ENCODE measurements around the gene ZDHHC14. TPM values are rescaled to one million over a fixed set of nuclear protein-coding genes. Genes with fewer than 3 reads are reported as not detected.
"Not testable (repeated sequence)": the region's sequence is repeated elsewhere in the genome, so short reads cannot be mapped to it uniquely, and the experiment has no call there.

The ZDHHC14 gene
- total RNA-seq, 1 experiment from 2014 or later = 5.9 TPM

- Histone ChIP-seq H3K4me3 (no peak overlapping the region), H3K9me3 (replicated peaks) (peaks cover 2% of the 10 kb centered on the region; the same call in 1 of the 2 replicates), H3K27ac (no peak overlapping the region), H3K36me3 (no peaks in the 10 kb centered on the region; the same call in 1 of the 2 replicates), H3K4me1 (no peaks in the 10 kb centered on the region), H3K27me3 (no peaks in the 10 kb centered on the region)
- no peak for DNase-seq
These were observed 5.5 kb downstream of the ZDHHC14 start for GRCh38 chr6:157386454-157386853.

DNA sequence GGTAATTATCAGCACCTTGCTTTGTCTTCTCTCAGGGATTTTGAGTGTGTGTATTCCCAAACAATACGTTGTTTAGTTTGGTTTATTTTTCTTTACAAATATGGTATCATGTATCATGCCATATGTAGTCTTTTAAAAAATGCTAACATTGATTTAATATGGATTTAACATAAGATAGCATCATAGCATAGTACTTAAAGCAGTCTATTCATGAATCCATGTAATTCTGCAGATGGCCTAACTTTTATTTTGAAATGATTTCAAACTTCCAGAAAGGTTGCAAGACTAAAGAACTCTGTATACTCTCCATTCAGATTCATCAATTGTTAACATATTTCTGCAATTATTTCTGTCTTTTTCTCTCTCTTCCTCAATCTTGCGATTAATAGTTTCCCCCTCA, 7.9 kb downstream of the ZDHHC14 start:
- H3K27me3 ChIP-seq = no peaks in the 10 kb centered on the region
- no peak for DNase-seq
- H3K9me3 ChIP-seq (replicated peaks) = peaks cover 2% of the 10 kb centered on the region; the same call in 1 of the 2 replicates
- H3K4me3 ChIP-seq = no peak overlapping the region
- no peaks in the 10 kb centered on the region for H3K4me1 ChIP-seq
- H3K27ac ChIP-seq = no peak overlapping the region
- H3K36me3 ChIP-seq = no peaks in the 10 kb centered on the region; the same call in 1 of the 2 replicates

- Histone ChIP-seq H3K4me1 (no peaks in the 10 kb centered on the region), H3K27me3 (no peaks in the 10 kb centered on the region), H3K36me3 (no peaks in the 10 kb centered on the region; the same call in 1 of the 2 replicates), H3K9me3 (replicated peaks) (peaks cover 2% of the 10 kb centered on the region; the same call in 1 of the 2 replicates), H3K27ac (no peak overlapping the region), H3K4me3 (no peak overlapping the region)
- DNase-seq = no peak
These were observed 9.5 kb downstream of the ZDHHC14 start for GRCh38 chr6:157390273-157391060.

DNA sequence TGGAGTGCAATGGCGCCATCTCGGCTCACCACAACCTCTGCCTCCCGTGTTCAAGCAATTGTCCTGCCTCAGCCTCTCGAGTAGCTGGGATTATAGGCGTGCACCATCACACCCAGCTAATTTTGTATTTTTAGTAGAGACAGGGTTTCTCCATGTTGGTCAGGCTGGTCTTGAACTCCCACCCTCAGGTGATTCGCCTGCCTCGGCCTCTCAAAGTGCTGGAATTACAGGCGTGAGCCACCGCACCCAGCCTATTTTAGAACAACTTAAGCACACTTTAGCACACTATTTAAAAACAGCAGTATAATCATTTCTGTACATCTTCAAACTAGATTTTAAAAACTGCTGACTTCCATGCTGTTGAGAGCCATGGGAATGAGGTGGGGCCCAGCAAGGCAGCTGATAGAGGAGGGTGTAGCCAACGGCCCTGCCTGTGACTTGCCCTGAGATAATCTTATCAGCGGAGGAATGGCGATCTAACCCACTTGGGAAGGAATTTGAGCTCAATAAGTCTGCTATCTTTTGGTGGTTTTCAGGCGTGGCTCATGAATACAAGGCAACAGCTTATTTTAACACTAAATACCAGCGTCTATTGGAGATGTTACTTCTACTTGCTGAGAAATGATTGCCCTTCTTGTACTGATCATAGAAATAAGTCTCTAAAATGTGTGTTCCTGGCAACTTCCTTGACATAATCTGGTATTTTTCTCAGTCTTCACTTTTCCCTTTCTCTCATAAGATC, 12.1 kb downstream of the ZDHHC14 start:
- Histone ChIP-seq H3K36me3 (no peaks in the 10 kb centered on the region), H3K27ac (no peak overlapping the region), H3K9me3 (replicated peaks) (peaks cover 2% of the 10 kb centered on the region; the same call in 1 of the 2 replicates), H3K4me1 (no peaks in the 10 kb centered on the region), H3K27me3 (no peaks in the 10 kb centered on the region), H3K4me3 (no peak overlapping the region)
- DNase-seq = no peak

GRCh38 chr6:157393669-157394327, 12.8 kb downstream of the ZDHHC14 start:
- no peak overlapping the region for H3K27ac ChIP-seq
- no peaks in the 10 kb centered on the region for H3K36me3 ChIP-seq
- no peaks in the 10 kb centered on the region for H3K27me3 ChIP-seq
- no peak overlapping the region for H3K4me3 ChIP-seq
- H3K4me1 ChIP-seq = no peaks in the 10 kb centered on the region
- H3K9me3 ChIP-seq (replicated peaks) = peaks cover 2% of the 10 kb centered on the region; the same call in 1 of the 2 replicates
- no peak for DNase-seq

GRCh38 chr6:157395199-157395598, 14.2 kb downstream of the ZDHHC14 start:
- not testable (repeated sequence) for H3K27ac ChIP-seq; H3K36me3 ChIP-seq; H3K4me3 ChIP-seq; DNase-seq; H3K4me1 ChIP-seq; H3K9me3 ChIP-seq (replicated peaks); H3K27me3 ChIP-seq

DNA sequence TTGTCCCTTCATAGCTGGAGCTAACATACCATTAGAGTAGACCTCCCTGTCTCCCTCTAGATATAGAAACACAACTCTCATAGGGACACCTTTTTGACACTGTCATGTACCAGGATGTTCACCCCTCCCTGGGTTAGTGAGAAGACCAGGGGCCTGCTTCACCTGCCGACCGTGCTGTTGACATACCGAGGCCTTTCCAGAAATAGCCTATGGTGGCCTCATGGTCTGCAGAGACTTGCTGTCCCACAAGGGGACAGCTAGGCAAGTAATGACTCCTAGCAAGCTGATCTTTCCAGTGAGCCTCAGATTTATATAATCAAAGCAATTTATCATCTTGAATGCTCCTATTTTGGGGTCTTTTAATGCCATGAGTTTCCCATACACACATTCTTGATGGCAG, 15.0 kb downstream of the ZDHHC14 start:
- no peaks in the 10 kb centered on the region for H3K4me1 ChIP-seq
- H3K27ac ChIP-seq = no peak overlapping the region
- H3K4me3 ChIP-seq = no peak overlapping the region
- H3K9me3 ChIP-seq (replicated peaks) = no peaks in the 10 kb centered on the region
- H3K36me3 ChIP-seq = no peaks in the 10 kb centered on the region
- no peak for DNase-seq
- no peaks in the 10 kb centered on the region for H3K27me3 ChIP-seq

DNA sequence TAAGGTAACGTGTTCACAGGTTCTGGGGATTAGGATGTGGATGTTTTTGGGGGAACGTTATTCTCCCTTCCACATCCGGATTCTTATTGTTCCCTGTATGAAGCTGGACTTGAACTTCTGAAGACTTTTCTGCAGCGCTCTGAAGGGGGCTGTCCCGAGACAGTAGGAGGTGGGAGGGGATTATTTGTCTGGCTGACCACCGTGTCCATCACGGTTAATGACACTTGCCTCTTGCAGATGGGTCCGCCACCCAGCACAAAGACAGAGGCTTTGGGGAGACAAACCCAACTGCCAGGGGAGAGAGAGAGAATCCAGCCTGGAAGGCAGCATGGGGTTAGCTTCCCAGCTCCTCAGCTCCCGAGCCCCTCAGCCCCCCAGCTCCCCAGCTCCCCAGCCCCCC, 16.7 kb downstream of the ZDHHC14 start:
- Histone ChIP-seq H3K36me3 (no peaks in the 10 kb centered on the region), H3K4me1 (no peaks in the 10 kb centered on the region), H3K9me3 (replicated peaks) (no peaks in the 10 kb centered on the region), H3K4me3 (no peak overlapping the region), H3K27ac (no peak overlapping the region), H3K27me3 (no peaks in the 10 kb centered on the region)
- no peak for DNase-seq

- no peak for DNase-seq
- no peaks in the 10 kb centered on the region for H3K27me3 ChIP-seq
These were observed 17.2 kb downstream of the ZDHHC14 start for GRCh38 chr6:157398151-157398550.

GRCh38 chr6:157400676-157401075, 19.7 kb downstream of the ZDHHC14 start:
- H3K27ac ChIP-seq = no peak overlapping the region
- H3K27me3 ChIP-seq = no peaks in the 10 kb centered on the region
- H3K9me3 ChIP-seq (replicated peaks) = no peaks in the 10 kb centered on the region
- no peaks in the 10 kb centered on the region; the same call in 1 of the 2 replicates for H3K36me3 ChIP-seq
- no peak overlapping the region for H3K4me3 ChIP-seq
- no peaks in the 10 kb centered on the region for H3K4me1 ChIP-seq
- DNase-seq = no peak

More at GRCh38 chr6:157398151-157398550, 17.2 kb downstream of the ZDHHC14 start:
- Histone ChIP-seq H3K4me3 (no peak overlapping the region), H3K4me1 (no peaks in the 10 kb centered on the region), H3K36me3 (no peaks in the 10 kb centered on the region; the same call in 1 of the 2 replicates), H3K27ac (no peak overlapping the region), H3K9me3 (replicated peaks) (no peaks in the 10 kb centered on the region)

- H3K4me1 ChIP-seq = no peaks in the 10 kb centered on the region
- H3K27ac ChIP-seq = no peak overlapping the region
- DNase-seq = no peak
- H3K9me3 ChIP-seq (replicated peaks) = no peaks in the 10 kb centered on the region
- no peaks in the 10 kb centered on the region for H3K27me3 ChIP-seq
- no peak overlapping the region for H3K4me3 ChIP-seq
- no peaks in the 10 kb centered on the region; the same call in 1 of the 2 replicates for H3K36me3 ChIP-seq
These were observed 20.8 kb downstream of the ZDHHC14 start for GRCh38 chr6:157401734-157402338.

GRCh38 chr6:157402996-157403685, 22.2 kb downstream of the ZDHHC14 start:
- no peaks in the 10 kb centered on the region; the same call in 1 of the 2 replicates for H3K36me3 ChIP-seq
- no peak for DNase-seq
- no peaks in the 10 kb centered on the region for H3K9me3 ChIP-seq (replicated peaks)
- no peaks in the 10 kb centered on the region for H3K27me3 ChIP-seq
- no peak overlapping the region for H3K27ac ChIP-seq
- no peaks in the 10 kb centered on the region for H3K4me1 ChIP-seq
- H3K4me3 ChIP-seq = no peak overlapping the region

DNA sequence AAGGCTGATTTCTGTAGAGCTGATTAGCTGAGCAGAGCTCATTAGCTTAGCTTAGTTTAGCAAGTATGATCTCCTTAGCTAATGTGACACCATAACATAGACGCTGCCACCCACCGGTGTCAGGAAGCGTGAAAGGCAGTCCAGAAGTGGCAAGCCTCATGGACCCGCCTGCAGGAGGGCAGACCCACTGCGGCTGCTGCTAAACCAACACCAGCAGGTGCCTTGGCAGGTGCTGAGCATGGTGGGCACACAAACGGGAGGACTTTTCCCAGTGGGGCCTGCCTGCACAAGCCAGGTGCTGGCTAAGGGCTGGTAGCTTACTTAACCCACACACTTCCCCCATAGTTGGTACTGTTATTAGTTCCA, 22.7 kb downstream of the ZDHHC14 start:
- DNase-seq = no peak
- Histone ChIP-seq H3K27me3 (no peaks in the 10 kb centered on the region), H3K36me3 (no peaks in the 10 kb centered on the region; the same call in 1 of the 2 replicates), H3K4me1 (no peaks in the 10 kb centered on the region), H3K9me3 (replicated peaks) (no peaks in the 10 kb centered on the region), H3K27ac (no peak overlapping the region), H3K4me3 (no peak overlapping the region)

DNA sequence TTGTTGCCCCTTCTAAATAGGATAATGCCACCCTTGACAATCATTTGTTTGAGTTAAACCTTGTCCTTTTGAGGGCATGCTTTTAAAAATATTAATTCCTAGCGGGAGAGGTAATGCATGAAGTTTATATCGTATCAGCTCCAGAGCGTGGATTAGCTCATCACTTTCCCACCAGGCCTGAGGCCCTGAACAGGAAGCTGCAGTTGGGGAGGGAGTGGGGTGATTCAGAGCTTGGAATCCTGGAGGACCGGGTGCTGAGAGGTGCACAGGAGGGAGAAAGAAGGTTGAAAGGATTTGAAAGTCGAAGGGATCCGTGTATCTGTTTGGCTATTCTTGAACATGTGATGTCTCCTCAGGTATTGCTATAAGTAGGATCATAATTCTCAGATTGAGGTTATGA, 25.0 kb downstream of the ZDHHC14 start:
- no peak for DNase-seq
- Histone ChIP-seq H3K4me1 (no peaks in the 10 kb centered on the region), H3K9me3 (replicated peaks) (no peaks in the 10 kb centered on the region)

More for the DNA sequence above, 25.0 kb downstream of the ZDHHC14 start:
- Histone ChIP-seq H3K36me3 (no peaks in the 10 kb centered on the region; the same call in 1 of the 2 replicates), H3K27ac (no peak overlapping the region), H3K27me3 (no peaks in the 10 kb centered on the region), H3K4me3 (no peak overlapping the region)

Data from SJCRH30 (cell line).